Measurements from ENCODE around the gene HYAL2. TPM values are rescaled to one million over a fixed set of nuclear protein-coding genes. Genes with fewer than 3 reads are reported as not detected.
"Not testable (repeated sequence)": the region's sequence is repeated elsewhere in the genome, so short reads cannot be mapped to it uniquely, and the experiment has no call there.

HYAL2 gene
- total RNA-seq, 4 donors from 2014 or later = 112 to 289 (median 166) TPM

GRCh38 chr3:50316657-50317242 is 5.8 kb downstream of the HYAL2 start:
- peak overlapping the region; percentile 43 for H3K27ac ChIP-seq
- H3K36me3 ChIP-seq = no peaks in the 10 kb centered on the region
- DNase-seq = peak; percentile 50 to 60
- intact Hi-C loops (cut with DNase I; ENCODE audit: low total_unique reads) = no loop called here
- peaks cover 0 to 28% of the 10 kb centered on the region in 2 donors for H3K4me1 ChIP-seq
- no peak overlapping the region for H3K4me3 ChIP-seq
- TF ChIP-seq POLR2A (IDR thresholded peaks at IDR 0.05) = peak in 1 of 2 donors; percentile 26
- TF ChIP-seq CTCF (IDR thresholded peaks at IDR 0.05) = no peak
- no peaks in the 10 kb centered on the region for H3K27me3 ChIP-seq
- H3K9me3 ChIP-seq = no peaks in the 10 kb centered on the region

- intact Hi-C loops (cut with DNase I; ENCODE audit: low total_unique reads) = no loop called here
- Histone ChIP-seq H3K27me3 (no peaks in the 10 kb centered on the region), H3K27ac (no peak overlapping the region), H3K36me3 (no peaks in the 10 kb centered on the region), H3K4me1 (peaks cover 0 to 23% of the 10 kb centered on the region in 2 donors), H3K4me3 (no peak overlapping the region), H3K9me3 (no peaks in the 10 kb centered on the region)
- DNase-seq = no peak
- TF ChIP-seq POLR2A (IDR thresholded peaks at IDR 0.05) = no peak
- TF ChIP-seq CTCF (IDR thresholded peaks at IDR 0.05) = no peak
These were observed 7.7 kb downstream of the HYAL2 start for GRCh38 chr3:50314816-50315215.

- no peak for DNase-seq
- Histone ChIP-seq H3K4me3 (no peak overlapping the region), H3K4me1 (peaks cover 0 to 19% of the 10 kb centered on the region in 2 donors), H3K9me3 (no peaks in the 10 kb centered on the region), H3K36me3 (no peaks in the 10 kb centered on the region), H3K27me3 (no peaks in the 10 kb centered on the region), H3K27ac (no peak overlapping the region)
- intact Hi-C loops (cut with DNase I; ENCODE audit: low total_unique reads) = no loop called here
- no peak for TF ChIP-seq POLR2A (IDR thresholded peaks at IDR 0.05)
- no peak for TF ChIP-seq CTCF (IDR thresholded peaks at IDR 0.05)
These were observed 8.2 kb downstream of the HYAL2 start for GRCh38 chr3:50314342-50314741.

- intact Hi-C loops (cut with DNase I; ENCODE audit: low total_unique reads) = not testable (repeated sequence)
These were observed 10.5 kb downstream of the HYAL2 start for GRCh38 chr3:50312041-50312440.

GRCh38 chr3:50304601-50305000 is 17.9 kb downstream of the HYAL2 start:
- Histone ChIP-seq H3K27ac (no peak overlapping the region), H3K9me3 (no peaks in the 10 kb centered on the region), H3K36me3 (no peaks in the 10 kb centered on the region), H3K27me3 (no peaks in the 10 kb centered on the region), H3K4me3 (no peak overlapping the region), H3K4me1 (no peaks in the 10 kb centered on the region)
- DNase-seq = no peak
- TF ChIP-seq POLR2A (IDR thresholded peaks at IDR 0.05) (no peak), CTCF (IDR thresholded peaks at IDR 0.05) (no peak)
- intact Hi-C loops (cut with DNase I; ENCODE audit: low total_unique reads) = no loop called here

More at GRCh38 chr3:50312041-50312440, 10.5 kb downstream of the HYAL2 start:
- H3K9me3 ChIP-seq, H3K27me3 ChIP-seq, H3K4me3 ChIP-seq, DNase-seq, H3K36me3 ChIP-seq, H3K27ac ChIP-seq, H3K4me1 ChIP-seq: not testable (repeated sequence)

Data from uterus (tissue), 4 donors.